Astrocyte of the spinal cord (primary cell): ENCODE results near the gene ZNF417.
A peak's percentile ranks its signal among the peaks of the same experiment; 100 is the strongest.
"Not testable (repeated sequence)": the region's sequence is repeated elsewhere in the genome, so short reads cannot be mapped to it uniquely, and the experiment has no call there.

Experiments
- DNase-seq: peaks from one replicate; pipeline ENCODE4 v3.0.0; 2011; ENCODE audit warnings: low read depth, low spot score
- H3K4me3 ChIP-seq: 2 replicates; pipeline ENCODE4 v1.5.1; 2011; ENCODE audit warnings: low read depth, mild to moderate bottlenecking, low read length, moderate library complexity
- CTCF ChIP-seq: IDR thresholded peaks from 2 replicates; pipeline ENCODE4 v1.5.1; 2012; ENCODE audit warnings: low read depth, mild to moderate bottlenecking, low read length, inconsistent platforms
- in situ Hi-C: cut with HindIII; loops from 2 replicates; pipeline ENCODE4 v1.10.0; 2017; ENCODE audit warnings: low sequenced_read_pairs

The ZNF417 gene

GRCh38 chr19:57888560-57889231 is 27.7 kb downstream of the ZNF417 start, which contains the start of gene ZNF814:
Gene ZNF814 (minus strand): TSS chr19:57889037. CDS start chr19:57888802, 235 bp downstream.
- TF ChIP-seq CTCF, result peak; percentile 18
- peak within 1 kb of the TSS; percentile 89 for H3K4me3 ChIP-seq
- in situ Hi-C loops, result no loop called here
- DNase-seq, result peak; percentile 87

GRCh38 chr19:57888107-57888559 is 28.3 kb downstream of the ZNF417 start:
- peak overlapping the region; percentile 89 for H3K4me3 ChIP-seq
- no peak for TF ChIP-seq CTCF
- DNase-seq, result no peak
- in situ Hi-C loops, result no loop called here

GRCh38 chr19:57887195-57887941 is 29.0 kb downstream of the ZNF417 start:
- TF ChIP-seq CTCF, result no peak
- DNase-seq, result no peak
- H3K4me3 ChIP-seq, result peak overlapping the region; percentile 89
- in situ Hi-C loops, result no loop called here

- in situ Hi-C loops, result no loop called here
- H3K4me3 ChIP-seq, result no peak overlapping the region
- DNase-seq, result no peak
- TF ChIP-seq CTCF, result no peak
Observed at GRCh38 chr19:57886046-57886445, 30.3 kb downstream of the ZNF417 start.

GRCh38 chr19:57873883-57874799 is 42.3 kb downstream of the ZNF417 start:
- in situ Hi-C loops, H3K4me3 ChIP-seq, DNase-seq: not testable (repeated sequence)

- in situ Hi-C loops, result no loop called here
Observed at GRCh38 chr19:57872450-57872849, 43.9 kb downstream of the ZNF417 start.

More at GRCh38 chr19:57872450-57872849, 43.9 kb downstream of the ZNF417 start:
- DNase-seq, result no peak
- no peak overlapping the region for H3K4me3 ChIP-seq
- TF ChIP-seq CTCF, result no peak
